Tibial artery (tissue), 4 donors: ENCODE measurements around the gene RASSF10.

Experiments used
- DNase-seq, 2 donors: peaks; one replicate each; pipeline ENCODE4 v3.0.0-alpha.2; 2019
- H3K27ac ChIP-seq, 2 donors: fragments of 200-600 bp; sonication (generic) in 1 of 2; 1 replicate in 1 of 2; 2 replicates in 1 of 2; pipeline ENCODE4 v1.5.1; 2018 to 2019; ENCODE audit warnings: mild to moderate bottlenecking in 1 of 2
- H3K27me3 ChIP-seq, 2 donors: fragments of 200-600 bp; sonication (generic) in 1 of 2; one replicate each; pipeline versions ENCODE4 v1.5.1 to v1.6.0; 2016 to 2019
- H3K36me3 ChIP-seq, 3 donors: fragments of 200-600 bp; sonication (generic) in 2 of 3; one replicate each; pipeline ENCODE4 v1.5.1; 2016 to 2019; ENCODE audit warnings: mild to moderate bottlenecking in 2 of 3
- H3K4me1 ChIP-seq, 4 donors: fragments of 200-600 bp; sonication (generic) in 2 of 4; 1 replicate in 3 of 4; 2 replicates in 1 of 4; pipeline ENCODE4 v1.5.1; 2016 to 2019
- H3K4me3 ChIP-seq, 2 donors: fragments of 200-600 bp; sonication (generic) in 1 of 2; 1 replicate in 1 of 2; 2 replicates in 1 of 2; pipeline ENCODE4 v1.5.1; 2018 to 2019; ENCODE audit warnings: mild to moderate bottlenecking in 2 of 2
- H3K9me3 ChIP-seq, 3 donors: fragments of 200-600 bp; sonication (generic) in 1 of 3; one replicate each; pipeline ENCODE4 v1.5.1; 2016 to 2019
- intact Hi-C: fragments of 100-400 bp; cut with DNase I; formaldehyde crosslinking; loops from one replicate; pipeline ENCODE4 v1.15.0; 2023; ENCODE audit warnings: low total_unique reads
- TF ChIP-seq, protein P1 (sequence below), 2 experiments: fragments of 200-600 bp in 1 of 2; fragments of 450-650 bp in 1 of 2; IDR thresholded peaks; one replicate each; pipeline ENCODE4 v1.5.1; 2017 to 2019; ENCODE audit warnings: antibody characterized with exemption in 2 of 2, mild to moderate bottlenecking in 1 of 2, moderate library complexity in 1 of 2

The RASSF10 gene

DNA sequence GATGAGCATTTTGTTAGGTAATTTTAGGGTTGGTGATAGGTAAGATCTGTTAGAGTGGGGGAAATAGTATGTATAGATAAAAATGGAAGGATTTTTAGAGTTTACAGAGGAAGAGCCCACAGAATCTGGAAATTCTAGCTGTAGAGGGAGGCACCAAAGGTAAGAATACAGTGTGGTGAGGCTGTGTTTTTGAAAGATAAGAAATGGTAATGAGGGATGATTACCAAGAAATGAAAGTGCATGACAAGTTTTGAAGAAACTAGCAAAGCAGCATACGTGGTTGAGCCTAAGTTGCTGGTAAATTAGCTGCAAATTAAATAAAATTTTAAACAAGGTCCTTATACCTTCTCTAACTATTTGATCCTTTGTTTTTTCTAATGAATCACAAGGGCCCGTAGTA is 14.6 kb upstream of the RASSF10 start:
- TF ChIP-seq, protein P1, sequence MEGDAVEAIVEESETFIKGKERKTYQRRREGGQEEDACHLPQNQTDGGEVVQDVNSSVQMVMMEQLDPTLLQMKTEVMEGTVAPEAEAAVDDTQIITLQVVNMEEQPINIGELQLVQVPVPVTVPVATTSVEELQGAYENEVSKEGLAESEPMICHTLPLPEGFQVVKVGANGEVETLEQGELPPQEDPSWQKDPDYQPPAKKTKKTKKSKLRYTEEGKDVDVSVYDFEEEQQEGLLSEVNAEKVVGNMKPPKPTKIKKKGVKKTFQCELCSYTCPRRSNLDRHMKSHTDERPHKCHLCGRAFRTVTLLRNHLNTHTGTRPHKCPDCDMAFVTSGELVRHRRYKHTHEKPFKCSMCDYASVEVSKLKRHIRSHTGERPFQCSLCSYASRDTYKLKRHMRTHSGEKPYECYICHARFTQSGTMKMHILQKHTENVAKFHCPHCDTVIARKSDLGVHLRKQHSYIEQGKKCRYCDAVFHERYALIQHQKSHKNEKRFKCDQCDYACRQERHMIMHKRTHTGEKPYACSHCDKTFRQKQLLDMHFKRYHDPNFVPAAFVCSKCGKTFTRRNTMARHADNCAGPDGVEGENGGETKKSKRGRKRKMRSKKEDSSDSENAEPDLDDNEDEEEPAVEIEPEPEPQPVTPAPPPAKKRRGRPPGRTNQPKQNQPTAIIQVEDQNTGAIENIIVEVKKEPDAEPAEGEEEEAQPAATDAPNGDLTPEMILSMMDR (IDR thresholded peaks at IDR 0.05): no peak
- no peaks in the 10 kb centered on the region for H3K4me1 ChIP-seq
- intact Hi-C loops: no loop called here

DNA sequence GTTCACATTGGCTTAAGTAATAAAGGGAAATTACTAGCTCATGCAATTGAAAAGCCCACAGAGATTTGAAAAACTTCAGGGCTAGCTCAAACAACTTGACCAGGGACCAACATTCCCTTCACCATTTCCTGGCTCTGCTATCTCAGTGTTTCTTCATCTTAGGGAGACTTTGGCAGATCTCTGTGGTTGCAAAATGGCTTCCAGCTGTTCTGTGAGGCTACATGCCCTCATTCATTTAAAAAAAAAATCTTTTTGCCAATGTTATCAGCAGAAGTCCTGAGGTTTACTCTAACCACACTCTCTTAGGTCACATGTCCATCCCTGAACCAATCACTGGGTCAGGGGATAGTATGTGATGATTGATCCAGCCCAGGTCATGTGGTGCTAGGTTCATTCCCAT is 13.9 kb upstream of the RASSF10 start:
- TF ChIP-seq, protein P1 (IDR thresholded peaks at IDR 0.05): no peak
- Histone ChIP-seq H3K9me3 (no peaks in the 10 kb centered on the region), H3K27me3 (peaks cover 0 to 2% of the 10 kb centered on the region in 2 donors), H3K4me1 (no peaks in the 10 kb centered on the region), H3K27ac (no peak overlapping the region), H3K36me3 (no peaks in the 10 kb centered on the region), H3K4me3 (no peak overlapping the region)
- peak in 1 of 2 donors; percentile 41 for DNase-seq
- intact Hi-C loops: no loop called here

More for the DNA sequence above, 14.6 kb upstream of the RASSF10 start:
- no peaks in the 10 kb centered on the region for H3K9me3 ChIP-seq
- H3K4me3 ChIP-seq: no peak overlapping the region
- no peak overlapping the region for H3K27ac ChIP-seq
- no peak for DNase-seq
- no peaks in the 10 kb centered on the region for H3K27me3 ChIP-seq
- no peaks in the 10 kb centered on the region for H3K36me3 ChIP-seq

GRCh38 chr11:12995823-12996222 is 13.3 kb upstream of the RASSF10 start:
- TF ChIP-seq, protein P1 (IDR thresholded peaks at IDR 0.05): no peak
- no peak for DNase-seq
- Histone ChIP-seq H3K4me3 (no peak overlapping the region), H3K4me1 (no peaks in the 10 kb centered on the region), H3K36me3 (no peaks in the 10 kb centered on the region), H3K9me3 (no peaks in the 10 kb centered on the region), H3K27me3 (peaks cover 0 to 7% of the 10 kb centered on the region in 2 donors), H3K27ac (no peak overlapping the region)
- intact Hi-C loops: no loop called here

DNA sequence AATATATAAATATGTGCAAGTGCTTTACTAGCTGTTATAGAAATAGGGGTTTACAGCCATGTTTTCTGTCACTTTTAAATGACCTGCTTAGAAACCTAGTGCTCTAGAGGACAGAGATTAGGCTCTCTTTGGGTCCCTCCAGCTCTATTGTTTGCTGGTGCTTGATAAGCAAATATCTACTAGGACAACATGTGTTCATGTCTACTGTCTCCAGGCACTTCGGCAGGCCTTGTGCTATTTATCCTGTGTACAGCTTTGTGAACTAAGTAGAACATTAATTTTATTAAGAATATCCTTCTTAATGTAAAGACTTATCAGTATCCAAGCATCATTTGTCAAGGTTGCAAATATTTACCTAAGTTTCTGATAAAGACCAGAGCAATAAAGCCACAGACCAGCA is 11.9 kb upstream of the RASSF10 start:
- Histone ChIP-seq H3K4me3 (no peak overlapping the region), H3K36me3 (no peaks in the 10 kb centered on the region), H3K27ac (no peak overlapping the region), H3K9me3 (no peaks in the 10 kb centered on the region), H3K27me3 (peaks cover 0 to 12% of the 10 kb centered on the region in 2 donors), H3K4me1 (no peaks in the 10 kb centered on the region)
- TF ChIP-seq, protein P1 (IDR thresholded peaks at IDR 0.05): no peak
- no peak for DNase-seq
- intact Hi-C loops: no loop called here

DNA sequence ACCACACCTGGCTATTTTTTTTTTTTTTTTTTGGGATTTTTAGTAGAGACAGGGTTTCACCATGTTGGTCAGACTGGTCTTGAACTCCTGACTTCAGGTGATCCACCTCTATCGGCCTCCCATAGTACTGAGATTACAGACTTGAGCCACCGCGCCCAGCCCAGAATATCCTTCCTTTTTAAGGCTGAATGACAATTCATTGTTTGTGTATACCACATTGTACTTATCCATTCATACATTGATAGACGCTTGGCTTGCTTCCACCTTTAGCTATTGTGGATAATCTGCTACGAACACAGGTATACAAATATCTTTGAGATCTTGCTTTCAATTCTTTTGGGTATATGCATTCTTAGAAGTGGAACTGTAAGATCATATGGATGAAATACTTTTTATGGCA is 10.8 kb upstream of the RASSF10 start:
- intact Hi-C loops: no loop called here
- no peaks in the 10 kb centered on the region for H3K9me3 ChIP-seq
- TF ChIP-seq, protein P1 (IDR thresholded peaks at IDR 0.05): no peak
- DNase-seq: no peak
- H3K36me3 ChIP-seq: no peaks in the 10 kb centered on the region
- no peaks in the 10 kb centered on the region for H3K4me1 ChIP-seq
- H3K4me3 ChIP-seq: no peak overlapping the region
- peaks cover 0 to 12% of the 10 kb centered on the region in 2 donors for H3K27me3 ChIP-seq
- H3K27ac ChIP-seq: no peak overlapping the region

- no peak for DNase-seq
- TF ChIP-seq, protein P1 (IDR thresholded peaks at IDR 0.05): no peak
- peaks cover 0 to 12% of the 10 kb centered on the region in 2 donors for H3K27me3 ChIP-seq
- intact Hi-C loops: no loop called here
- no peaks in the 10 kb centered on the region for H3K36me3 ChIP-seq
- H3K27ac ChIP-seq: no peak overlapping the region
- no peaks in the 10 kb centered on the region for H3K9me3 ChIP-seq
- no peaks in the 10 kb centered on the region for H3K4me1 ChIP-seq
- H3K4me3 ChIP-seq: no peak overlapping the region
Observed at GRCh38 chr11:12999597-12999996, 9.5 kb upstream of the RASSF10 start.
